Testis (tissue), 5 donors: Measurements from ENCODE around the gene ANAPC4. TPM values are rescaled to one million over a fixed set of nuclear protein-coding genes. Genes with fewer than 3 reads are reported as not detected.
A peak's percentile ranks its signal among the peaks of the same experiment; 100 is the strongest.
"Not testable (repeated sequence)": the region's sequence is repeated elsewhere in the genome, so short reads cannot be mapped to it uniquely, and the experiment has no call there.

Source experiments
- DNase-seq: peaks from one replicate; pipeline ENCODE4 v3.0.0-alpha.2; 2019
- H3K27ac ChIP-seq, 2 donors: fragments of 200-600 bp; sonication (generic); one replicate each; pipeline ENCODE4 v1.5.1; 2019
- H3K27me3 ChIP-seq: fragments of 200-600 bp; sonication (generic); one replicate; pipeline ENCODE4 v1.5.1; 2019
- H3K36me3 ChIP-seq: fragments of 200-600 bp; sonication (generic); one replicate; pipeline ENCODE4 v1.5.1; 2017; ENCODE audit warnings: low read depth; ENCODE audit errors: missing control alignments
- H3K4me1 ChIP-seq: fragments of 200-600 bp; sonication (generic); one replicate; pipeline ENCODE4 v1.5.1; 2019
- H3K4me3 ChIP-seq, 2 donors: fragments of 200-600 bp; sonication (generic); one replicate each; pipeline ENCODE4 v1.5.1; 2017 to 2019
- H3K9me3 ChIP-seq: fragments of 200-600 bp; sonication (generic); one replicate; pipeline ENCODE4 v1.5.1; 2017
- POLR2A ChIP-seq: fragments of 450-650 bp; IDR thresholded peaks from one replicate; pipeline ENCODE4 v1.6.1; 2017; ENCODE audit warnings: antibody characterized with exemption, mild to moderate bottlenecking, moderate library complexity
- WGBS, 2 donors: methylation state at CpG; one replicate each; pipeline ENCODE4 v1.1.5; 2018; 5-methylcytosine and 5-hydroxymethylcytosine counted together
- intact Hi-C: fragments of 100-400 bp; cut with DNase I; formaldehyde crosslinking; loops from one replicate; pipeline ENCODE4 v1.15.1; 2023; ENCODE audit warnings: low total_unique reads
- long read RNA-seq, 2 donors: transcript quantifications; one replicate each; lab custom pipeline, GENCODE V29; 2026
- polyA plus RNA-seq: library from polyadenylated mRNA; stranded (reverse); fragments of 350-450 nt; fragmentation: Illumina TruSeq; extraction: RNeasy Lipid Tissue Mini Kit (QIAGEN cat#74804); gene quantifications from one replicate; pipeline ENCODE4 v1.2.3, GENCODE V29; 2014; ENCODE audit warnings: low read depth, low replicate concordance; ENCODE audit not compliant: insufficient read depth
- total RNA-seq, 2 donors: library from RNA; depleted of rRNA; stranded (reverse); fragments of >200 nt; gene quantifications; one replicate each; pipeline ENCODE4 v1.2.3, GENCODE V29; 2016
- TF ChIP-seq, protein P1 (sequence below), 3 experiments: fragments of 450-650 bp in 2 of 3; fragments of 200-600 bp in 1 of 3; sonication (generic) in 1 of 3; IDR thresholded peaks; one replicate each; pipeline ENCODE4 v1.5.1; 2016 to 2019; ENCODE audit warnings: antibody characterized with exemption in 3 of 3, mild to moderate bottlenecking in 2 of 3, moderate library complexity in 1 of 3

ANAPC4 gene, protein sequence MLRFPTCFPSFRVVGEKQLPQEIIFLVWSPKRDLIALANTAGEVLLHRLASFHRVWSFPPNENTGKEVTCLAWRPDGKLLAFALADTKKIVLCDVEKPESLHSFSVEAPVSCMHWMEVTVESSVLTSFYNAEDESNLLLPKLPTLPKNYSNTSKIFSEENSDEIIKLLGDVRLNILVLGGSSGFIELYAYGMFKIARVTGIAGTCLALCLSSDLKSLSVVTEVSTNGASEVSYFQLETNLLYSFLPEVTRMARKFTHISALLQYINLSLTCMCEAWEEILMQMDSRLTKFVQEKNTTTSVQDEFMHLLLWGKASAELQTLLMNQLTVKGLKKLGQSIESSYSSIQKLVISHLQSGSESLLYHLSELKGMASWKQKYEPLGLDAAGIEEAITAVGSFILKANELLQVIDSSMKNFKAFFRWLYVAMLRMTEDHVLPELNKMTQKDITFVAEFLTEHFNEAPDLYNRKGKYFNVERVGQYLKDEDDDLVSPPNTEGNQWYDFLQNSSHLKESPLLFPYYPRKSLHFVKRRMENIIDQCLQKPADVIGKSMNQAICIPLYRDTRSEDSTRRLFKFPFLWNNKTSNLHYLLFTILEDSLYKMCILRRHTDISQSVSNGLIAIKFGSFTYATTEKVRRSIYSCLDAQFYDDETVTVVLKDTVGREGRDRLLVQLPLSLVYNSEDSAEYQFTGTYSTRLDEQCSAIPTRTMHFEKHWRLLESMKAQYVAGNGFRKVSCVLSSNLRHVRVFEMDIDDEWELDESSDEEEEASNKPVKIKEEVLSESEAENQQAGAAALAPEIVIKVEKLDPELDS
- 10 to 100 TPM; 35.3 to 43.5 TPM for total RNA-seq
- polyA plus RNA-seq: 16.1 TPM
- long read RNA-seq, donor 1, partial matches to known transcripts: 40 of 41 reads
- long read RNA-seq, donor 1, other reads (novel, unspliced or antisense): 0 of 41 reads
- long read RNA-seq, donor 2, partial matches to known transcripts: 7 of 11 reads
- long read RNA-seq, donor 2, other reads (novel, unspliced or antisense): 0 of 11 reads

DNA sequence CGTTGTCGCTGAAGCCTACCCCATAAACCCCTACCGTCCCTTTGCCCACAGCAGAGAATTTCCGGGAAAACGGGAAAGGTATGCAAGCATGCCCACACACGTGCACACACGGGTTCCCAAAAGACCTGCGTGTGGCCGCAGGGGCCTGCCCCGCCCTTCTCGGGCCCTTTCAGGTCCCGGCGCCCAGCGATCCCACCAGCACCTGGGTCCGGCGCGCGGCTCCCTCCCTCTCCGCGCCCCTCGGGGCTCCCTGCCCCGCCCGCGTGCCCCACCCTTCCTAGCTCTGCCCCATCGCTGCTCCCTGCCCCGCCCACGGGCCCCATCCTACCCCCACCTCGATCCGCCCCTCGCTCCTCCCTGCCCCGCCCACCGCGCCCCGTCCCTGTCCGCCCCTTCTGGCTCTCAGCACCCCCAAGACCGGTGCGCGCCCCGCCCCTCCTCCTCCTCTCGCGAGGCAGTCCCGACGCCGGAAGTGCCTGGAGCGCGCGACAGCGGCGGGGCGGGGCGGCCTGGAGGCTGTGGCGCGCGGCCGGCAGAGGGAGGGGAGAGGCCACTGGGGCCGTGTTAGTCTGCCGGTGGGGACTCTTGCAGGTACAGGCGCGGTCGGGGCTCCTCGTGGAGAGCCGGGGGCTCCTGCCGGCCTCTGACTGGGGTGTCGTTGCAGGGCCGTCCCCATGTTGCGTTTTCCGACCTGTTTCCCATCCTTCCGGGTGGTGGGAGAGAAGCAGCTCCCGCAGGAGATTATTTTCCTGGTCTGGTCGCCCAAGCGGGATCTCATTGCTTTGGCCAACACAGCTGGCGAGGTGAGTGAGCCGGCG lies at the start of gene ANAPC4:
Gene ANAPC4, plus strand, starts transcription at position 510 of the 818 bp plus-strand sequence. Its CDS starts 165 bp downstream, at position 675.
- WGBS, 2 donors: 1% methylated on average over 22 to 33 of the region's 74 CpGs

GRCh38 chr4:25328463-25328862 lies 48.6 kb upstream of the ANAPC4 start:
- H3K4me3 ChIP-seq, H3K36me3 ChIP-seq, H3K27me3 ChIP-seq, H3K27ac ChIP-seq, H3K9me3 ChIP-seq, DNase-seq, intact Hi-C loops: not testable (repeated sequence)
- 93 to 95% methylated on average over 3 of the region's 3 CpGs for WGBS, 2 donors
- H3K4me1 ChIP-seq: peaks cover 16% of the 10 kb centered on the region

More for the DNA sequence above, at the start of gene ANAPC4:
- no peaks in the 10 kb centered on the region for H3K4me1 ChIP-seq
- no peaks in the 10 kb centered on the region for H3K9me3 ChIP-seq
- H3K27me3 ChIP-seq: no peaks in the 10 kb centered on the region
- TF ChIP-seq POLR2A: no peak
- TF ChIP-seq, protein P1, sequence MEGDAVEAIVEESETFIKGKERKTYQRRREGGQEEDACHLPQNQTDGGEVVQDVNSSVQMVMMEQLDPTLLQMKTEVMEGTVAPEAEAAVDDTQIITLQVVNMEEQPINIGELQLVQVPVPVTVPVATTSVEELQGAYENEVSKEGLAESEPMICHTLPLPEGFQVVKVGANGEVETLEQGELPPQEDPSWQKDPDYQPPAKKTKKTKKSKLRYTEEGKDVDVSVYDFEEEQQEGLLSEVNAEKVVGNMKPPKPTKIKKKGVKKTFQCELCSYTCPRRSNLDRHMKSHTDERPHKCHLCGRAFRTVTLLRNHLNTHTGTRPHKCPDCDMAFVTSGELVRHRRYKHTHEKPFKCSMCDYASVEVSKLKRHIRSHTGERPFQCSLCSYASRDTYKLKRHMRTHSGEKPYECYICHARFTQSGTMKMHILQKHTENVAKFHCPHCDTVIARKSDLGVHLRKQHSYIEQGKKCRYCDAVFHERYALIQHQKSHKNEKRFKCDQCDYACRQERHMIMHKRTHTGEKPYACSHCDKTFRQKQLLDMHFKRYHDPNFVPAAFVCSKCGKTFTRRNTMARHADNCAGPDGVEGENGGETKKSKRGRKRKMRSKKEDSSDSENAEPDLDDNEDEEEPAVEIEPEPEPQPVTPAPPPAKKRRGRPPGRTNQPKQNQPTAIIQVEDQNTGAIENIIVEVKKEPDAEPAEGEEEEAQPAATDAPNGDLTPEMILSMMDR (IDR thresholded peaks at IDR 0.05): peak in 1 of 3 experiments; percentile 4
- intact Hi-C loops: no loop called here
- no peaks in the 10 kb centered on the region for H3K36me3 ChIP-seq
- H3K4me3 ChIP-seq: peak within 1 kb of the TSS; percentile 91 to 98
- peak within 1 kb of the TSS; percentile 74 to 79 for H3K27ac ChIP-seq
- peak; percentile 96 for DNase-seq

GRCh38 chr4:25330335-25330734 lies 46.7 kb upstream of the ANAPC4 start:
- no peaks in the 10 kb centered on the region for H3K36me3 ChIP-seq
- no peak for DNase-seq
- WGBS, 2 donors: 84 to 86% methylated on average over 1 of the region's 1 CpG
- H3K4me1 ChIP-seq: peaks cover 13% of the 10 kb centered on the region
- no peaks in the 10 kb centered on the region for H3K9me3 ChIP-seq
- intact Hi-C loops: no loop called here
- H3K4me3 ChIP-seq: no peak overlapping the region
- peak overlapping the region; percentile 61 to 71 for H3K27ac ChIP-seq
- TF ChIP-seq, protein P1 (IDR thresholded peaks at IDR 0.05): no peak
- no peak for TF ChIP-seq POLR2A
- no peaks in the 10 kb centered on the region for H3K27me3 ChIP-seq

DNA sequence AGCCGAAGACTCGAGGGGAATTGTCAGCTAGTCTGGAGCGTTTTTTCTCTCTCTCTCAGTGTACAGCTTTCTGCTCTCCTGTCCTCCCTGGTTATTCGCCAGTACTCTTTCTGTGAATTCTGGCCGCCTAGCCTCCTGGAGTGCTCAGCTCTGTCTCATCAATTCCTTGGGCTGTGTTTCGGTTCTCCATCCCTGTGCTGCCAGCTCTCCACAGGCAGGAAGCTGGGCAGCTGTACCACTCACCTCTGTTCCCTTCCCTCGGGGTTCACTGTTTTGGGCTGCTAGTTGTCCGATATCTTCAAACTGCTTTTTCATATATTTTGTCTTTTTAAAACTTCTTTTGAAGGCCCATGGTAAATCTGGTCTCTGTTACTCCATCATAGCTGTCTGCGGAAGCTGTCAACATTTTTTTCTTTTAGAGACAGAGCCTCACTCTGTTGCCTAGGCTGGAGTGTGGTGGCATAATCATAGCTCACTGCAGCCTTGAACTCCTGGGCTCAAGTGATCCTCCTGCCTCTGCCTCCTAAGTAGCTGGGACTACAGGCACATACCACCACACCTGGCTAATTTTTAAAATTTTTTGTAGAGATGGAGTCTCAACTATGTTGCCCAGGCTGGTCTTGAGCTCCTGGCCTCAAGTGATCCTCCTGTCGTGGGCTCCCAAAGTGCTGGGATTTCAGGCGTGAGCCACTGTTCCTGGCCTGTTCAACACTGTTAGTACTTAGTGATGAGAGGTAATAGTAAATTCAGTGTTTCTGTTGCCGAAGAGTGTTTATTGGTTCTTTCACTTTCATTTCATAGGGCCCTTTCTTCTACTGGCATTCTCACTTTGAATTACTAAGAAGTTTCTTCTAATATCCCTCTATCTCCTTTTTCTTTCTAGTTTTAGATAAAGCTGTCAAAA lies 45.9 kb upstream of the ANAPC4 start:
- WGBS, 2 donors: 54 to 67% methylated on average over 11 to 12 of the region's 12 CpGs
- no peak overlapping the region for H3K4me3 ChIP-seq
- peak overlapping the region; percentile 61 to 71 for H3K27ac ChIP-seq
- H3K36me3 ChIP-seq: no peaks in the 10 kb centered on the region
- peaks cover 13% of the 10 kb centered on the region for H3K4me1 ChIP-seq
- no peak for DNase-seq
- H3K9me3 ChIP-seq: no peaks in the 10 kb centered on the region
- intact Hi-C loops: no loop called here
- H3K27me3 ChIP-seq: no peaks in the 10 kb centered on the region
- TF ChIP-seq, protein P1 (IDR thresholded peaks at IDR 0.05): no peak
- TF ChIP-seq POLR2A: no peak
